ENCODE results near the gene ACACB.

Gene ACACB

GRCh38 chr12:109268896-109269295, 152.5 kb downstream of the ACACB start:
- peaks cover 6% of the 10 kb centered on the region for H3K36me3 ChIP-seq (ENCODE audit: control insufficient read depth, insufficient read depth, low read length)

GRCh38 chr12:109269428-109269827, 153.0 kb downstream of the ACACB start:
- no peak overlapping the region for H3K4me3 ChIP-seq (ENCODE audit: insufficient read depth, low read depth, low read length, poor library complexity, severe bottlenecking)
- H3K9me3 ChIP-seq (ENCODE audit: control insufficient read depth, low read length): no peaks in the 10 kb centered on the region
- no peak for DNase-seq
- H3K27me3 ChIP-seq (replicated peaks; ENCODE audit: control insufficient read depth, insufficient read depth, low read length, poor library complexity, severe bottlenecking): no peaks in the 10 kb centered on the region
- H3K36me3 ChIP-seq (ENCODE audit: control insufficient read depth, insufficient read depth, low read length): peaks cover 5% of the 10 kb centered on the region
- H3K27ac ChIP-seq (ENCODE audit: insufficient read depth, low read length, poor library complexity, severe bottlenecking): no peak overlapping the region
- H3K4me1 ChIP-seq (ENCODE audit: control insufficient read depth, insufficient read depth, low read length, poor library complexity, severe bottlenecking): no peaks in the 10 kb centered on the region

More at GRCh38 chr12:109268896-109269295, 152.5 kb downstream of the ACACB start:
- H3K9me3 ChIP-seq (ENCODE audit: control insufficient read depth, low read length): no peaks in the 10 kb centered on the region
- H3K27me3 ChIP-seq (replicated peaks; ENCODE audit: control insufficient read depth, insufficient read depth, low read length, poor library complexity, severe bottlenecking): no peaks in the 10 kb centered on the region
- no peaks in the 10 kb centered on the region for H3K4me1 ChIP-seq (ENCODE audit: control insufficient read depth, insufficient read depth, low read length, poor library complexity, severe bottlenecking)
- H3K4me3 ChIP-seq (ENCODE audit: insufficient read depth, low read depth, low read length, poor library complexity, severe bottlenecking): no peak overlapping the region
- no peak overlapping the region for H3K27ac ChIP-seq (ENCODE audit: insufficient read depth, low read length, poor library complexity, severe bottlenecking)
- no peak for DNase-seq

- Histone ChIP-seq H3K9me3 (ENCODE audit: control insufficient read depth, low read length) (no peaks in the 10 kb centered on the region), H3K27me3 (replicated peaks; ENCODE audit: control insufficient read depth, insufficient read depth, low read length, poor library complexity, severe bottlenecking) (no peaks in the 10 kb centered on the region), H3K36me3 (ENCODE audit: control insufficient read depth, insufficient read depth, low read length) (no peaks in the 10 kb centered on the region)
Observed at GRCh38 chr12:109270494-109270893, 154.1 kb downstream of the ACACB start.

GRCh38 chr12:109271418-109271817, 155.0 kb downstream of the ACACB start:
- Histone ChIP-seq H3K36me3 (ENCODE audit: control insufficient read depth, insufficient read depth, low read length) (no peaks in the 10 kb centered on the region), H3K4me1 (ENCODE audit: control insufficient read depth, insufficient read depth, low read length, poor library complexity, severe bottlenecking) (no peaks in the 10 kb centered on the region), H3K4me3 (ENCODE audit: insufficient read depth, low read depth, low read length, poor library complexity, severe bottlenecking) (no peak overlapping the region), H3K9me3 (ENCODE audit: control insufficient read depth, low read length) (no peaks in the 10 kb centered on the region), H3K27me3 (replicated peaks; ENCODE audit: control insufficient read depth, insufficient read depth, low read length, poor library complexity, severe bottlenecking) (no peaks in the 10 kb centered on the region), H3K27ac (ENCODE audit: insufficient read depth, low read length, poor library complexity, severe bottlenecking) (no peak overlapping the region)
- no peak for DNase-seq

More at GRCh38 chr12:109270494-109270893, 154.1 kb downstream of the ACACB start:
- no peak for DNase-seq
- Histone ChIP-seq H3K27ac (ENCODE audit: insufficient read depth, low read length, poor library complexity, severe bottlenecking) (no peak overlapping the region), H3K4me3 (ENCODE audit: insufficient read depth, low read depth, low read length, poor library complexity, severe bottlenecking) (no peak overlapping the region), H3K4me1 (ENCODE audit: control insufficient read depth, insufficient read depth, low read length, poor library complexity, severe bottlenecking) (no peaks in the 10 kb centered on the region)

- no peaks in the 10 kb centered on the region for H3K9me3 ChIP-seq (ENCODE audit: control insufficient read depth, low read length)
- H3K27me3 ChIP-seq (replicated peaks; ENCODE audit: control insufficient read depth, insufficient read depth, low read length, poor library complexity, severe bottlenecking): no peaks in the 10 kb centered on the region
- no peak overlapping the region for H3K4me3 ChIP-seq (ENCODE audit: insufficient read depth, low read depth, low read length, poor library complexity, severe bottlenecking)
- no peak overlapping the region for H3K27ac ChIP-seq (ENCODE audit: insufficient read depth, low read length, poor library complexity, severe bottlenecking)
- no peak for DNase-seq
- no peaks in the 10 kb centered on the region for H3K4me1 ChIP-seq (ENCODE audit: control insufficient read depth, insufficient read depth, low read length, poor library complexity, severe bottlenecking)
- H3K36me3 ChIP-seq (ENCODE audit: control insufficient read depth, insufficient read depth, low read length): no peaks in the 10 kb centered on the region
Observed at GRCh38 chr12:109273354-109273753, 157.0 kb downstream of the ACACB start.

GRCh38 chr12:109274381-109274780, 158.0 kb downstream of the ACACB start:
- H3K27ac ChIP-seq (ENCODE audit: insufficient read depth, low read length, poor library complexity, severe bottlenecking): no peak overlapping the region
- no peaks in the 10 kb centered on the region for H3K4me1 ChIP-seq (ENCODE audit: control insufficient read depth, insufficient read depth, low read length, poor library complexity, severe bottlenecking)
- no peak overlapping the region for H3K4me3 ChIP-seq (ENCODE audit: insufficient read depth, low read depth, low read length, poor library complexity, severe bottlenecking)
- no peak for DNase-seq
- H3K27me3 ChIP-seq (replicated peaks; ENCODE audit: control insufficient read depth, insufficient read depth, low read length, poor library complexity, severe bottlenecking): no peaks in the 10 kb centered on the region
- H3K36me3 ChIP-seq (ENCODE audit: control insufficient read depth, insufficient read depth, low read length): no peaks in the 10 kb centered on the region
- no peaks in the 10 kb centered on the region for H3K9me3 ChIP-seq (ENCODE audit: control insufficient read depth, low read length)

DNA sequence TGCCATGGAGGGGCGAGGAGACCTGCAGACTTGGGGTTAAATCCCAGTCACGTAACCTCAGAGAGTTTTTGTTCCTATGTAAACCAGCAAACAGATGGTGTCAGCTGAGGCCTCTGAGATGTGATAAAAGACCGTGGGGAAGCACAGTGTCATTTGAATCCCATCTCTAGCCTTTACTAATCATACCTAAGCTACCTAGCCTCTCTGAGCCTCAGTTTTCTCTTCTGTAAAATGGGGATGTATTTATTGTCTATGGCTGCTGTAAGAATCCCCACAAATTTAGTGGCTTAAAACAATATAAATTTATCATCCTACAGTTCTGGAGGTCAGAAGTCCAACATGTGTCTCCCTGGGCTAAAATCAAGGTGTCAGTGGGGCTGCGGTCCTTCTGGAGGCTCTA, 158.8 kb downstream of the ACACB start:
- H3K4me3 ChIP-seq (ENCODE audit: insufficient read depth, low read depth, low read length, poor library complexity, severe bottlenecking): no peak overlapping the region
- no peak for DNase-seq
- H3K27me3 ChIP-seq (replicated peaks; ENCODE audit: control insufficient read depth, insufficient read depth, low read length, poor library complexity, severe bottlenecking): no peaks in the 10 kb centered on the region
- no peak overlapping the region for H3K27ac ChIP-seq (ENCODE audit: insufficient read depth, low read length, poor library complexity, severe bottlenecking)
- no peaks in the 10 kb centered on the region for H3K9me3 ChIP-seq (ENCODE audit: control insufficient read depth, low read length)
- H3K4me1 ChIP-seq (ENCODE audit: control insufficient read depth, insufficient read depth, low read length, poor library complexity, severe bottlenecking): no peaks in the 10 kb centered on the region
- no peaks in the 10 kb centered on the region for H3K36me3 ChIP-seq (ENCODE audit: control insufficient read depth, insufficient read depth, low read length)

- no peaks in the 10 kb centered on the region for H3K9me3 ChIP-seq (ENCODE audit: control insufficient read depth, low read length)
- no peak for DNase-seq
- H3K36me3 ChIP-seq (ENCODE audit: control insufficient read depth, insufficient read depth, low read length): no peaks in the 10 kb centered on the region
- H3K27me3 ChIP-seq (replicated peaks; ENCODE audit: control insufficient read depth, insufficient read depth, low read length, poor library complexity, severe bottlenecking): no peaks in the 10 kb centered on the region
- H3K4me3 ChIP-seq (ENCODE audit: insufficient read depth, low read depth, low read length, poor library complexity, severe bottlenecking): no peak overlapping the region
- no peak overlapping the region for H3K27ac ChIP-seq (ENCODE audit: insufficient read depth, low read length, poor library complexity, severe bottlenecking)
- H3K4me1 ChIP-seq (ENCODE audit: control insufficient read depth, insufficient read depth, low read length, poor library complexity, severe bottlenecking): no peaks in the 10 kb centered on the region
Observed at GRCh38 chr12:109276160-109276559, 159.8 kb downstream of the ACACB start.

DNA sequence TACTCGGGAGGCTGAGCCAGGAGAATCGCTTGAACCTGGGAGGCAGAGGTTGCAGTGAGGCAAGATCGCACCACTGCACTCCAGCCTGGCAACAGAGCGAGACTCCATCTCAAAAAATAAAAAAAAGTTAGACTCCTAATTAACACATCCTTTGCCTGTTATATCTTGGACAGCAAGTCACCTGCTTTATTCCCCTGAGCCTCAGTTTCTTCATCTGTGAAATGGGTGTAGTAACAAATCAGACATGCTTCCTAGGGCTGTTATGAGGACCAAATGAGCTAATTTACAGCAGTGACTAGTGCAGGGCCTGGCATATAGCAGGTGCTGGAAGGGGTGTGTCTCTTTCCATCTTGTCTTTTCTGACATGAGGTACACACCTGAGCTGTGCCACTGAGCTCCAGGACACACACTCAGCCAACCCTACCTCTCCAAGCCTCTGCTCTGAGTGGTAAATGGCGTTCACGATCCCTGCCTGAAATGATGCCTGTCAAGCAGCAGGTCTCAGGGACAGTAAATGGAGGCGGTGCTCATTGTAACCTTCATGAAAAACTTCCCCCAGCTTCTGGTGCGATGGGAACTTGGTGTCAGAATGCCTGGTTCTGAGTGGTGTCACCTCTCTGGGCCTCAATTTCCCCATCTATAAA, 161.0 kb downstream of the ACACB start:
- no peaks in the 10 kb centered on the region for H3K27me3 ChIP-seq (replicated peaks; ENCODE audit: control insufficient read depth, insufficient read depth, low read length, poor library complexity, severe bottlenecking)
- no peak for DNase-seq
- no peaks in the 10 kb centered on the region for H3K4me1 ChIP-seq (ENCODE audit: control insufficient read depth, insufficient read depth, low read length, poor library complexity, severe bottlenecking)
- H3K36me3 ChIP-seq (ENCODE audit: control insufficient read depth, insufficient read depth, low read length): no peaks in the 10 kb centered on the region
- no peak overlapping the region for H3K4me3 ChIP-seq (ENCODE audit: insufficient read depth, low read depth, low read length, poor library complexity, severe bottlenecking)
- no peak overlapping the region for H3K27ac ChIP-seq (ENCODE audit: insufficient read depth, low read length, poor library complexity, severe bottlenecking)
- no peaks in the 10 kb centered on the region for H3K9me3 ChIP-seq (ENCODE audit: control insufficient read depth, low read length)

DNA sequence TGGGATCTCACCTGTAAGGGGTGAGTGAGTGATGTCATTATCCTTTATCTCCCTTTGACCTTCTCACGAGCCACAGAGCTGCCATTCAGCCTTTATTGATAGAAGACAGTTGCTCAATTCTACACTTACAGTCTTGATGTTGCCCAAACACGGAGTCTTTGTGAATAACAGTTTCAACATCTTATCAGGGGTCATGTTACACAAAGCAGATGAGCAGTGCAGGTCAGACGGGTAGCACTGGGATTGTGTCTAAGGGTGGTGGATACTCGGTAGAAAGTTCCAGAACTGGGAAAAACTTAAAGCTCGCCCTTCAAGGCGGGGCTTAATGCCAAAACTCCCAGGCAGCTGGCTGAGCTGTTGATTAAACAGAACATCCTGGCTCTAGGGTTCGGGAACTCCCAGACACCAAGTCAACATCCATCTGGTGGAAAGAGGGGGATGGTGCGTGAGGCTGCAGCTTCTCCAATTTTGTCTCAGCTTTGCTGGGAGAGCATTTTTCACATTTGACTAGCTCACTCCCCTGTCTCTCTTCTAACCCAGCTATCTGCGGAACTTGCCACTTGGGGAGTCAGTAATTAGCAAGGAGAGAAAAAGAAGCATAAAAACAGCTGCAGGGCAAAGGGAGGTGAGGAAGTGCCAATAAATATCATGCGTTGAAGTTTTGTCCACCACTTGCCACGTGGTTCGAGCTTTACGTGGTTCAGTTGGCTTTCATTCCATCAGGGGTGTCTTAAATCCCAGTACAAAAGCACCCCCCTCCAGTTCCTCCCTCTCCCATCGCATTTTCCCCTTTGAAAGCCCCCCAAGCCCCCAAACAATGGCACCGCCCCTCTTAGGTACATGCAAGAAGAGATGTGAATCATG, 161.7 kb downstream of the ACACB start:
- Histone ChIP-seq H3K4me1 (ENCODE audit: control insufficient read depth, insufficient read depth, low read length, poor library complexity, severe bottlenecking) (no peaks in the 10 kb centered on the region), H3K9me3 (ENCODE audit: control insufficient read depth, low read length) (no peaks in the 10 kb centered on the region), H3K4me3 (ENCODE audit: insufficient read depth, low read depth, low read length, poor library complexity, severe bottlenecking) (no peak overlapping the region), H3K27ac (ENCODE audit: insufficient read depth, low read length, poor library complexity, severe bottlenecking) (no peak overlapping the region), H3K27me3 (replicated peaks; ENCODE audit: control insufficient read depth, insufficient read depth, low read length, poor library complexity, severe bottlenecking) (no peaks in the 10 kb centered on the region), H3K36me3 (ENCODE audit: control insufficient read depth, insufficient read depth, low read length) (no peaks in the 10 kb centered on the region)
- DNase-seq: no peak
